ENCODE results near the gene SLIT1.

SLIT1 gene

DNA sequence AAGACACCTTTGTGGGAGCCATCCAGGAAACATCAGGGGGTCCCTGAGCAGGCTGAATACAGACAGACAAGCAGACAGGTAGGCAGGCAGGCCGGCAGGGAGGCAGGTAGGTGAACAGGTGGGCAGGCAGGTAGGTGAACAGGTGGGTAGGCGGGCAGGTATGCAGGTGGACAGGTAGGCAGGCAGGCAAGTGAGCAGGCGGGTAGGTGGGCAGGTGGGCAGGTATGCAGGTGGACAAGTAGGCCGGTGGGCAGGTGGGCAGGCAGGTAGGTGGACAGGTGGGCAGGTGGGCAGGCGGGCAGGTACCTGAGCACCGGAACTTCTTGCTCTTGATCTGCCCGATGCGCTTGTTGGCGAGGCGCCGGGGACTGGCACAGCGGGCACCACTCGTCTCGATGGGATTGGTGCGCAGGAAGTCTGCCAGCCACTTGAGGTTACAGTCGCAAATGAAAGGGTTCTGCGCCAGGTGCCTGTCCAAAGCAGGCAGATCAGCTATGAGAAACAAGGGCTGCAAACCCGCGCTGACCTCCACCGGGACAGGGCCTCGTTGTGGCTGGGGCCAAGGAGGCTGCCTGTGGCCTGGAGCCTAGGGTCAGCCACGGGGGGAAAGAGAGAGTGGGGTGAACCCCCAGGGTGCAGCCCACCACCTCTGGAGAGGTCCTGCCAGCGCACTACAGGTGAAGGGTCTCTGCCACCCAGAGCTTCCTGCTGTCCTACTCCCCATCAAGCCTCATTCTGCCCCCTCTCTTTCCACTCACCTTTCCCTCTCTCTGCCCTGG lies 136.9 kb downstream of the SLIT1 start:
- TF ChIP-seq, protein P1, sequence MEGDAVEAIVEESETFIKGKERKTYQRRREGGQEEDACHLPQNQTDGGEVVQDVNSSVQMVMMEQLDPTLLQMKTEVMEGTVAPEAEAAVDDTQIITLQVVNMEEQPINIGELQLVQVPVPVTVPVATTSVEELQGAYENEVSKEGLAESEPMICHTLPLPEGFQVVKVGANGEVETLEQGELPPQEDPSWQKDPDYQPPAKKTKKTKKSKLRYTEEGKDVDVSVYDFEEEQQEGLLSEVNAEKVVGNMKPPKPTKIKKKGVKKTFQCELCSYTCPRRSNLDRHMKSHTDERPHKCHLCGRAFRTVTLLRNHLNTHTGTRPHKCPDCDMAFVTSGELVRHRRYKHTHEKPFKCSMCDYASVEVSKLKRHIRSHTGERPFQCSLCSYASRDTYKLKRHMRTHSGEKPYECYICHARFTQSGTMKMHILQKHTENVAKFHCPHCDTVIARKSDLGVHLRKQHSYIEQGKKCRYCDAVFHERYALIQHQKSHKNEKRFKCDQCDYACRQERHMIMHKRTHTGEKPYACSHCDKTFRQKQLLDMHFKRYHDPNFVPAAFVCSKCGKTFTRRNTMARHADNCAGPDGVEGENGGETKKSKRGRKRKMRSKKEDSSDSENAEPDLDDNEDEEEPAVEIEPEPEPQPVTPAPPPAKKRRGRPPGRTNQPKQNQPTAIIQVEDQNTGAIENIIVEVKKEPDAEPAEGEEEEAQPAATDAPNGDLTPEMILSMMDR (IDR thresholded peaks at IDR 0.05; ENCODE audit: poor library complexity, severe bottlenecking) = no peak
- no peak overlapping the region for H3K4me3 ChIP-seq (ENCODE audit: severe bottlenecking)
- ATAC-seq (ENCODE audit: low read depth) = no peak
- no peaks in the 10 kb centered on the region for H3K36me3 ChIP-seq (ENCODE audit: low read depth)
- DNase-seq (ENCODE audit: low spot score) = peak; percentile 52
- no peaks in the 10 kb centered on the region for H3K27me3 ChIP-seq (ENCODE audit: insufficient read depth, poor library complexity, severe bottlenecking)
- H3K9me3 ChIP-seq (ENCODE audit: severe bottlenecking) = no peaks in the 10 kb centered on the region
- H3K27ac ChIP-seq (ENCODE audit: poor library complexity, severe bottlenecking) = no peak overlapping the region
- no peaks in the 10 kb centered on the region for H3K4me1 ChIP-seq (ENCODE audit: insufficient read depth, poor library complexity, severe bottlenecking)

DNA sequence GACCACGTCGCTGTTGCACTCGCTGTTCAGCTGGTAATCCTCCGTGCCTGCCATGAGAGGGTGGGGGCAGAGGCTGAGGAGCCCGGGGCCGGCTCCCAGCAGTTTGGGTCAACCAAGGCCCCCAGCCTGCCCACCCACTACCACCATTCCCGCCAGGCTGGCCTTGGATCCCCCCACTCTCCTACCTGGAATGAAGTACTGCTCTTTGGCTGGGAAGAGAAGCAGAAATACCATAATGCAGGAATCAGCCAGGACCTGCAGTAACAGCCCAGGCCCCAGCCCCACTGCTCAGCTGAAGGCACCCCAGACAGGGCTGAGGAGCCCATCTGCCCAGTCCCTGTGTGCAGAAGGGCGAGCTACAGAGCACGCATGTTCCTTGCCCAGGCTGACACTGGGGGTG lies 138.0 kb downstream of the SLIT1 start:
- Histone ChIP-seq H3K9me3 (ENCODE audit: severe bottlenecking) (no peaks in the 10 kb centered on the region), H3K4me3 (ENCODE audit: severe bottlenecking) (no peak overlapping the region), H3K4me1 (ENCODE audit: insufficient read depth, poor library complexity, severe bottlenecking) (no peaks in the 10 kb centered on the region), H3K27ac (ENCODE audit: poor library complexity, severe bottlenecking) (no peak overlapping the region), H3K36me3 (ENCODE audit: low read depth) (no peaks in the 10 kb centered on the region), H3K27me3 (ENCODE audit: insufficient read depth, poor library complexity, severe bottlenecking) (no peaks in the 10 kb centered on the region)
- TF ChIP-seq, protein P1 (IDR thresholded peaks at IDR 0.05; ENCODE audit: poor library complexity, severe bottlenecking) = no peak
- ATAC-seq (ENCODE audit: low read depth) (no peak), DNase-seq (ENCODE audit: low spot score) (no peak)

DNA sequence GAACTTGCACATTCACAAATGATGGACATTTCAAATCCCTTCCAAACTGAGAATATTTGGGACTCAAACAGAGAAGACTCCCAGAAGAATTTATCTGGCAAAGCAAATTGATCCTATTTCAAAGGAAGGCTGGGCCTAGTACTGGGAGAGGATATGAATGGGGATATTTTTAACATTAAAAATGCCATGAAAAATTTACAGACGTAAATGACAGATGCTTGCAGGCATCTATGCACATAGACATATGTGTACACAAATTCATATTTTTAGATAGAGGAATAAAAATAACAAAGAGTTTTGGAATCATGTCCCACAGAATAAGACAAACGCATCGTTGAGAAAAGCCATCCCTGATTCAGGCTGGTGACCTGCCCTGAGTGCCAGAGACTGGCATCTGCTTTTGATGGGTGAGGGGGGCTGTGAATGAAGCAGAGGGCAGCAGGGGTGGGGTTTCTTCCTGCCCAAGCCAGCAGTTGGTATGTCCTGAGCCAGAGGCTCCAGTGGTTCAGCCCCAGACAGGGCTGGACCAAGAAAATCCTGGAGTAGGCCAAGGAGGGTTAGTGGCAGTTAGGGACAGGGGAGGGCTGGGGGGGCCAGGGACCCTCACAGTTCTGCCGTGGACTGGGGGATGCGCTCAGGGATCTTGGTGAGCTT lies 138.5 kb downstream of the SLIT1 start:
- H3K36me3 ChIP-seq (ENCODE audit: low read depth) = no peaks in the 10 kb centered on the region
- no peak overlapping the region for H3K27ac ChIP-seq (ENCODE audit: poor library complexity, severe bottlenecking)
- no peak overlapping the region for H3K4me3 ChIP-seq (ENCODE audit: severe bottlenecking)
- no peaks in the 10 kb centered on the region for H3K4me1 ChIP-seq (ENCODE audit: insufficient read depth, poor library complexity, severe bottlenecking)
- H3K9me3 ChIP-seq (ENCODE audit: severe bottlenecking) = no peaks in the 10 kb centered on the region
- H3K27me3 ChIP-seq (ENCODE audit: insufficient read depth, poor library complexity, severe bottlenecking) = no peaks in the 10 kb centered on the region
- DNase-seq (ENCODE audit: low spot score) = no peak
- TF ChIP-seq, protein P1 (IDR thresholded peaks at IDR 0.05; ENCODE audit: poor library complexity, severe bottlenecking) = no peak
- ATAC-seq (ENCODE audit: low read depth) = no peak

DNA sequence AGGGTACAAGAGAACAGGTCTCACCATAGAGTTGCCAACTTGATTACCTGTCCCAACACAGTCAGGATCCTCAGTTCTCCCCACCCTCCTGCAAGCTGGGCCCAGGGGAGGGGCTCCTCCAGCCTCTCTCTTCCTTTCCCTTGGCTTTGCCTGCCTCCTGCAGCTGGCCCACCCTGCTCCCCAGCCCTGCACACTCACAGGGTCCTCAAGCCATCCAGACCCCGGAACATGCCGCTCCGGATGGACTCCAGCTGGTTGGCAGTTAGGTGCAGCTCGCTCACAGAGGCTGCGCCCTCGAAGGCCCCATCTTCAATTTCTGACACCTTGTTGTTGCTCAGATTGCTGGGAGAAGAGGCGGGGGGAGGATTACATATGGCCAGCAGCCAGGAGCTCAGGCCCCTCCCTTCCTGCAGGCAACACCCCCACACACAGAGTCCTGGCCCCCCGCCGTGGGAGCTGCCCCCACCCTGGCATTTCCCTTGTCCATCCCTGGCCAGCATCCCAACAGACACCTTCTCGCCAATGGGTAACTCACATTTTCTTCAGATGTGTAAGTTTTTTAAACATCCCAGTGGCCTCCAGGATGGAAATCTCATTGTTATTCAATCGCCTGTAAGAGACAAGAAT lies 139.2 kb downstream of the SLIT1 start:
- Histone ChIP-seq H3K27ac (ENCODE audit: poor library complexity, severe bottlenecking) (no peak overlapping the region), H3K4me3 (ENCODE audit: severe bottlenecking) (no peak overlapping the region), H3K27me3 (ENCODE audit: insufficient read depth, poor library complexity, severe bottlenecking) (no peaks in the 10 kb centered on the region), H3K36me3 (ENCODE audit: low read depth) (no peaks in the 10 kb centered on the region), H3K9me3 (ENCODE audit: severe bottlenecking) (no peaks in the 10 kb centered on the region), H3K4me1 (ENCODE audit: insufficient read depth, poor library complexity, severe bottlenecking) (no peaks in the 10 kb centered on the region)
- DNase-seq (ENCODE audit: low spot score) (no peak), ATAC-seq (ENCODE audit: low read depth) (no peak)
- TF ChIP-seq, protein P1 (IDR thresholded peaks at IDR 0.05; ENCODE audit: poor library complexity, severe bottlenecking) = no peak

Measured in RWPE2 (cell line).